Measurements from ENCODE around the gene PHF5A. TPM values are rescaled to one million over a fixed set of nuclear protein-coding genes. Genes with fewer than 3 reads are reported as not detected.

Gene PHF5A
- total and polyA plus RNA-seq, 2 donors (not counting 3 experiments of a cell fraction or from before 2014, with no cell fraction given): 61.1 to 63.7 TPM

GRCh38 chr22:41429232-41429950 lies 39.1 kb downstream of the PHF5A start:
- DNase-seq (ENCODE audit: low read depth, low spot score): no peak
- no peaks in the 10 kb centered on the region for H3K27me3 ChIP-seq (ENCODE audit: control insufficient read depth in 2 of 2, insufficient read depth in 2 of 2, low read length in 2 of 2)
- POLR2A ChIA-PET: no interaction called here
- no peak overlapping the region for H2AFZ ChIP-seq (ENCODE audit: low read depth, low read length)
- H3K9me3 ChIP-seq (replicated peaks; ENCODE audit: control insufficient read depth, insufficient read depth, low read length): no peaks in the 10 kb centered on the region
- H3K4me3 ChIP-seq (replicated peaks in 1 of 3; ENCODE audit: insufficient read depth in 1 of 3, low read depth in 1 of 3, low read length in 3 of 3): no peak overlapping the region
- no peaks in the 10 kb centered on the region for H4K20me1 ChIP-seq (replicated peaks; ENCODE audit: control insufficient read depth, extremely low read depth, insufficient read depth, low read length)
- no peak overlapping the region for H3K9ac ChIP-seq (replicated peaks; ENCODE audit: extremely low read depth, insufficient read depth, low read length)
- H3K4me2 ChIP-seq (ENCODE audit: insufficient read depth, low read length): no peak overlapping the region
- dilution Hi-C loops (cut with MboI; ENCODE audit: extremely low pct_ligation_motif_present, low sequenced_read_pairs) (no loop called here), intact Hi-C loops (cut with micrococcal nuclease) (no loop called here)
- no peak for FAIRE-seq
- no peak overlapping the region for H3K27ac ChIP-seq (ENCODE audit: insufficient read depth, low read depth, low read length)
- H3K9me1 ChIP-seq (replicated peaks; ENCODE audit: control insufficient read depth, extremely low read depth, insufficient read depth, low read length): no peaks in the 10 kb centered on the region
- peaks cover 0 to 12% of the 10 kb centered on the region in 2 experiments for H3K36me3 ChIP-seq (ENCODE audit: control insufficient read depth in 2 of 2, extremely low read depth in 1 of 2, insufficient read depth in 2 of 2, low read length in 2 of 2)
- no peaks in the 10 kb centered on the region for H3K4me1 ChIP-seq (ENCODE audit: control insufficient read depth, extremely low read depth, insufficient read depth, low read length)
- H3K79me2 ChIP-seq (ENCODE audit: control insufficient read depth, insufficient read depth, low read length): no peaks in the 10 kb centered on the region
- BruUV-seq (replicated peaks): no TSS peak
- TF ChIP-seq FOS (IDR thresholded peaks at IDR 0.05; ENCODE audit: borderline replicate concordance, insufficient read depth, low read length) (no peak), POLR2A (IDR thresholded peaks at IDR 0.05; ENCODE audit: low read depth, low read length) (no peak), MAX (IDR thresholded peaks at IDR 0.05; ENCODE audit: insufficient read depth, insufficient read length) (no peak), JUN (IDR thresholded peaks at IDR 0.05; ENCODE audit: borderline replicate concordance, insufficient read depth, insufficient read length, low read depth) (no peak), CTCF (IDR thresholded peaks at IDR 0.05; ENCODE audit: extremely low read depth in 1 of 2, insufficient read depth in 1 of 2, low read depth in 1 of 2, low read length in 2 of 2) (no peak), GATA2 (IDR thresholded peaks at IDR 0.05; ENCODE audit: insufficient read depth, insufficient read length, low read depth, low read length) (no peak), EZH2 (IDR thresholded peaks at IDR 0.05; ENCODE audit: borderline replicate concordance, low read depth, low read length, severe bottlenecking) (no peak)
- CTCF ChIA-PET: no interaction called here

All from endothelial cell of umbilical vein (primary cell).